ENCODE results near the gene LZTR1.
"Not testable (repeated sequence)": the region's sequence is repeated elsewhere in the genome, so short reads cannot be mapped to it uniquely, and the experiment has no call there.

The LZTR1 gene

GRCh38 chr22:21003782-21004181 lies 21.7 kb downstream of the LZTR1 start:
- WGBS (ENCODE audit: insufficient coverage) = 85% methylated on average over 2 of the region's 4 CpGs
- Histone ChIP-seq H3K4me1 (ENCODE audit: control extremely low read depth in 1 of 4, control insufficient read depth in 4 of 4, insufficient read depth in 4 of 4, low read length in 3 of 4) (peaks cover 4 to 35% (median 32%) of the 10 kb centered on the region in 4 experiments), H3K9me3 (ENCODE audit: control extremely low read depth in 1 of 5, control insufficient read depth in 4 of 5, insufficient read depth in 2 of 5, low read depth in 1 of 5, low read length in 4 of 5) (no peaks in the 10 kb centered on the region), H3K4me3 (ENCODE audit: control insufficient read depth in 1 of 7, extremely low read depth in 1 of 7, insufficient read depth in 4 of 7, low read depth in 2 of 7, low read length in 6 of 7) (peak overlapping the region in 3 of 7 experiments; percentile 15 to 87 (median 25)), H3K27ac (ENCODE audit: insufficient read depth in 1 of 2, low read depth in 1 of 2, low read length in 2 of 2, poor library complexity in 1 of 2, severe bottlenecking in 2 of 2) (peak overlapping the region in 1 of 2 experiments; percentile 98), H3K36me3 (ENCODE audit: control insufficient read depth in 4 of 4, insufficient read depth in 4 of 4, low read length in 3 of 4) (peaks cover 2 to 17% (median 14%) of the 10 kb centered on the region in 4 experiments), H3K27me3 (replicated peaks in 2 of 5; ENCODE audit: control insufficient read depth in 4 of 5, insufficient read depth in 5 of 5, low read length in 4 of 5) (no peaks in the 10 kb centered on the region)
- ChIA-PET POLR2A (interaction anchor here (1.3 kb wide), 1 partner anchor 21 kb away, joined by 3 read pairs; the partner anchor contains the start of gene LZTR1), CTCF (interaction anchor here (1.0 to 2.0 kb wide), 5 partner anchors 10 to 51 kb away, joined by 3 to 5 read pairs (median 3); no protein-coding TSS in a partner anchor)
- DNase-seq = no peak

- H3K4me3 ChIP-seq (ENCODE audit: control insufficient read depth in 1 of 7, extremely low read depth in 1 of 7, insufficient read depth in 4 of 7, low read depth in 2 of 7, low read length in 6 of 7); H3K9me3 ChIP-seq (ENCODE audit: control extremely low read depth in 1 of 5, control insufficient read depth in 4 of 5, insufficient read depth in 2 of 5, low read depth in 1 of 5, low read length in 4 of 5); H3K36me3 ChIP-seq (ENCODE audit: control insufficient read depth in 4 of 4, insufficient read depth in 4 of 4, low read length in 3 of 4); H3K27ac ChIP-seq (ENCODE audit: insufficient read depth in 1 of 2, low read depth in 1 of 2, low read length in 2 of 2, poor library complexity in 1 of 2, severe bottlenecking in 2 of 2); H3K4me1 ChIP-seq (ENCODE audit: control extremely low read depth in 1 of 4, control insufficient read depth in 4 of 4, insufficient read depth in 4 of 4, low read length in 3 of 4); DNase-seq; H3K27me3 ChIP-seq (replicated peaks in 2 of 5; ENCODE audit: control insufficient read depth in 4 of 5, insufficient read depth in 5 of 5, low read length in 4 of 5); POLR2A ChIA-PET: not testable (repeated sequence)
- WGBS (ENCODE audit: insufficient coverage) = 92% methylated on average over 9 of the region's 13 CpGs
- CTCF ChIA-PET = interaction anchor here (1.2 kb wide), 1 partner anchor 12 kb away, joined by 4 read pairs; no protein-coding TSS in a partner anchor
Observed at GRCh38 chr22:21009208-21009607, 27.1 kb downstream of the LZTR1 start.

GRCh38 chr22:21009638-21010425 lies 27.7 kb downstream of the LZTR1 start:
- CTCF ChIA-PET = interaction anchor here (1.2 kb wide), 1 partner anchor 11 kb away, joined by 4 read pairs; no protein-coding TSS in a partner anchor
- peak; percentile 32 to 68 (median 61) for DNase-seq
- WGBS (ENCODE audit: insufficient coverage) = 95% methylated on average over 9 of the region's 10 CpGs
- H3K4me3 ChIP-seq (ENCODE audit: control insufficient read depth in 1 of 7, extremely low read depth in 1 of 7, insufficient read depth in 4 of 7, low read depth in 2 of 7, low read length in 6 of 7) = no peak overlapping the region
- peaks cover 0 to 14% (median 13%) of the 10 kb centered on the region in 4 experiments for H3K4me1 ChIP-seq (ENCODE audit: control extremely low read depth in 1 of 4, control insufficient read depth in 4 of 4, insufficient read depth in 4 of 4, low read length in 3 of 4)
- H3K27me3 ChIP-seq (replicated peaks in 2 of 5; ENCODE audit: control insufficient read depth in 4 of 5, insufficient read depth in 5 of 5, low read length in 4 of 5) = no peaks in the 10 kb centered on the region
- no peak overlapping the region for H3K27ac ChIP-seq (ENCODE audit: insufficient read depth in 1 of 2, low read depth in 1 of 2, low read length in 2 of 2, poor library complexity in 1 of 2, severe bottlenecking in 2 of 2)
- no peaks in the 10 kb centered on the region for H3K9me3 ChIP-seq (ENCODE audit: control extremely low read depth in 1 of 5, control insufficient read depth in 4 of 5, insufficient read depth in 2 of 5, low read depth in 1 of 5, low read length in 4 of 5)
- POLR2A ChIA-PET = no interaction called here
- no peaks in the 10 kb centered on the region for H3K36me3 ChIP-seq (ENCODE audit: control insufficient read depth in 4 of 4, insufficient read depth in 4 of 4, low read length in 3 of 4)

GRCh38 chr22:21010426-21011113 lies 28.5 kb downstream of the LZTR1 start:
- no peak for DNase-seq
- ChIA-PET POLR2A (no interaction called here), CTCF (no interaction called here)
- Histone ChIP-seq H3K36me3 (ENCODE audit: control insufficient read depth in 4 of 4, insufficient read depth in 4 of 4, low read length in 3 of 4) (no peaks in the 10 kb centered on the region), H3K9me3 (ENCODE audit: control extremely low read depth in 1 of 5, control insufficient read depth in 4 of 5, insufficient read depth in 2 of 5, low read depth in 1 of 5, low read length in 4 of 5) (no peaks in the 10 kb centered on the region), H3K27ac (ENCODE audit: insufficient read depth in 1 of 2, low read depth in 1 of 2, low read length in 2 of 2, poor library complexity in 1 of 2, severe bottlenecking in 2 of 2) (no peak overlapping the region), H3K27me3 (replicated peaks in 2 of 5; ENCODE audit: control insufficient read depth in 4 of 5, insufficient read depth in 5 of 5, low read length in 4 of 5) (no peaks in the 10 kb centered on the region), H3K4me3 (ENCODE audit: control insufficient read depth in 1 of 7, extremely low read depth in 1 of 7, insufficient read depth in 4 of 7, low read depth in 2 of 7, low read length in 6 of 7) (no peak overlapping the region), H3K4me1 (ENCODE audit: control extremely low read depth in 1 of 4, control insufficient read depth in 4 of 4, insufficient read depth in 4 of 4, low read length in 3 of 4) (peaks cover 0 to 20% (median 17%) of the 10 kb centered on the region in 4 experiments)
- 100% methylated on average over 3 of the region's 3 CpGs for WGBS (ENCODE audit: insufficient coverage)

DNA sequence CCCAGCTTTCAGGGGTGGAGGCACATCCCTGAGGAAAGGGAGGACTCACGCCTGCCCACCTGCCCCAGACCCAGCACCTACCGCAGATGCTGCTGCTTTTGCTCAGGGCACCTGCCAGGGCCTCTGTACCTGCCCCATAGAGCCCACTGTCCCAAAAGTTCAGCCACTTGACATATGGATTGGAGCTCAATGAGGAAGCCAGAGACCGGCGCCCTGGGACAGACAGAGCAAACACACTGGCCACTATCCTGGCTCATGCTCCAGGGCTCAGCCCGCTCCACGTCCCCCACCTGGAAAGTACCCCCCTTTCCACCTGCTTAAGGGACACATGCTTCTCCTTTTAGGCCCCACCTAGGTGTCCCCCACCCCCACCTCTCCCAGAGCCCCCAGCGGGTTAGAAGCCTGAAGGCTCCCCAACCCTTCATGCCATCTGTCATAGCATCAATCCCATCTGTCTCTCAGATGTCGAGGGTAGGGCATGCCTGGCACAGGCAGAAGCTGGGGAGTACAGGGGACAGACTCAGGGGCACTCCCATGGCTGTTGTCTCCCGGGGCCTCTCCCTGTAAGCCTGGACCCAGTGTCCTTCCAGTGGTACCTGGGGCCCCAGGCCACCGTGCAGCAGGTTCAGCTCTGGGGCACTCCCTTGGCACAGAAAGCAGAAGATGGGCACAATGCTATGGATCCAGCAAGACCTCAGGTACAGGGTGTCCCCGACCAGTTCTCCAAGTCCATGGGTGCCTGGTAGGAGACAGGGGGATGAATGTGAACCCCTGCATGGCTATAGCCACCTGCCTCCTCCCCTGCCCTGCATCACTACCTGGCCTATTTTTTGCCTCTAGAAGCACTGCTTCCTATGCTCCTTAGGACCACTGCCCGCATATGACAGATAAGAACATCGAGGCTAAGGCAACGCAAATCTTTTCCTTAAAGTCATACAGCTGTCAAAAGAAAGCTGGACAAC lies 30.6 kb downstream of the LZTR1 start:
- ChIA-PET POLR2A (interaction anchor here (1.1 kb wide), 1 partner anchor 127 kb away, joined by 3 read pairs; no protein-coding TSS in a partner anchor), CTCF (interaction anchor here (0.7 to 1.4 kb wide), 6 partner anchors 9 to 127 kb away, joined by 3 to 4 read pairs (median 3); no protein-coding TSS in a partner anchor)
- Histone ChIP-seq H3K9me3 (ENCODE audit: control extremely low read depth in 1 of 5, control insufficient read depth in 4 of 5, insufficient read depth in 2 of 5, low read depth in 1 of 5, low read length in 4 of 5) (no peaks in the 10 kb centered on the region), H3K27me3 (replicated peaks in 2 of 5; ENCODE audit: control insufficient read depth in 4 of 5, insufficient read depth in 5 of 5, low read length in 4 of 5) (no peaks in the 10 kb centered on the region), H3K27ac (ENCODE audit: insufficient read depth in 1 of 2, low read depth in 1 of 2, low read length in 2 of 2, poor library complexity in 1 of 2, severe bottlenecking in 2 of 2) (no peak overlapping the region), H3K4me3 (ENCODE audit: control insufficient read depth in 1 of 7, extremely low read depth in 1 of 7, insufficient read depth in 4 of 7, low read depth in 2 of 7, low read length in 6 of 7) (no peak overlapping the region), H3K36me3 (ENCODE audit: control insufficient read depth in 4 of 4, insufficient read depth in 4 of 4, low read length in 3 of 4) (no peaks in the 10 kb centered on the region), H3K4me1 (ENCODE audit: control extremely low read depth in 1 of 4, control insufficient read depth in 4 of 4, insufficient read depth in 4 of 4, low read length in 3 of 4) (peaks cover 0 to 21% (median 17%) of the 10 kb centered on the region in 4 experiments)
- 98% methylated on average over 10 of the region's 14 CpGs for WGBS (ENCODE audit: insufficient coverage)
- no peak for DNase-seq

- H3K4me3 ChIP-seq (ENCODE audit: control insufficient read depth in 1 of 7, extremely low read depth in 1 of 7, insufficient read depth in 4 of 7, low read depth in 2 of 7, low read length in 6 of 7) = peak overlapping the region; percentile 19 to 73 (median 57)
- no peaks in the 10 kb centered on the region for H3K36me3 ChIP-seq (ENCODE audit: control insufficient read depth in 4 of 4, insufficient read depth in 4 of 4, low read length in 3 of 4)
- DNase-seq = no peak
- CTCF ChIA-PET = interaction anchor here (0.7 to 1.4 kb wide), 4 partner anchors 10 to 128 kb away, joined by 3 read pairs; no protein-coding TSS in a partner anchor
- 7% methylated on average over 21 of the region's 24 CpGs for WGBS (ENCODE audit: insufficient coverage)
- H3K27me3 ChIP-seq (replicated peaks in 2 of 5; ENCODE audit: control insufficient read depth in 4 of 5, insufficient read depth in 5 of 5, low read length in 4 of 5) = no peaks in the 10 kb centered on the region
- H3K27ac ChIP-seq (ENCODE audit: insufficient read depth in 1 of 2, low read depth in 1 of 2, low read length in 2 of 2, poor library complexity in 1 of 2, severe bottlenecking in 2 of 2) = peak overlapping the region in 1 of 2 experiments; percentile 79
- no peaks in the 10 kb centered on the region for H3K9me3 ChIP-seq (ENCODE audit: control extremely low read depth in 1 of 5, control insufficient read depth in 4 of 5, insufficient read depth in 2 of 5, low read depth in 1 of 5, low read length in 4 of 5)
- POLR2A ChIA-PET = interaction anchor here (1.1 kb wide), 1 partner anchor 128 kb away, joined by 3 read pairs; no protein-coding TSS in a partner anchor
- peaks cover 0 to 21% (median 17%) of the 10 kb centered on the region in 4 experiments for H3K4me1 ChIP-seq (ENCODE audit: control extremely low read depth in 1 of 4, control insufficient read depth in 4 of 4, insufficient read depth in 4 of 4, low read length in 3 of 4)
Observed at GRCh38 chr22:21013657-21014201, 31.6 kb downstream of the LZTR1 start.

Data from common myeloid progenitor, CD34-positive (primary cell).